Cardiac fibroblast (primary cell): ENCODE results near the gene GOLGA1.
"Not testable (repeated sequence)": the region's sequence is repeated elsewhere in the genome, so short reads cannot be mapped to it uniquely, and the experiment has no call there.

ENCODE experiments used
- DNase-seq, 2 donors: peaks; one replicate each; pipeline versions ENCODE4 v3.0.0 to v3.0.0-alpha.2; 2010; ENCODE audit warnings: low read depth in 2 of 2
- H3K4me3 ChIP-seq, 2 donors: replicated peaks in 1 of 2; 1 replicate in 1 of 2; 2 replicates in 1 of 2; pipeline ENCODE4 v1.5.1; 2011; ENCODE audit warnings: low read depth in 2 of 2, low read length in 2 of 2, mild to moderate bottlenecking in 2 of 2, moderate library complexity in 1 of 2
- CTCF ChIP-seq: IDR thresholded peaks from one replicate; pipeline ENCODE4 v1.5.1; 2011; ENCODE audit warnings: low read depth, mild to moderate bottlenecking, low read length, inconsistent platforms

Gene GOLGA1

DNA sequence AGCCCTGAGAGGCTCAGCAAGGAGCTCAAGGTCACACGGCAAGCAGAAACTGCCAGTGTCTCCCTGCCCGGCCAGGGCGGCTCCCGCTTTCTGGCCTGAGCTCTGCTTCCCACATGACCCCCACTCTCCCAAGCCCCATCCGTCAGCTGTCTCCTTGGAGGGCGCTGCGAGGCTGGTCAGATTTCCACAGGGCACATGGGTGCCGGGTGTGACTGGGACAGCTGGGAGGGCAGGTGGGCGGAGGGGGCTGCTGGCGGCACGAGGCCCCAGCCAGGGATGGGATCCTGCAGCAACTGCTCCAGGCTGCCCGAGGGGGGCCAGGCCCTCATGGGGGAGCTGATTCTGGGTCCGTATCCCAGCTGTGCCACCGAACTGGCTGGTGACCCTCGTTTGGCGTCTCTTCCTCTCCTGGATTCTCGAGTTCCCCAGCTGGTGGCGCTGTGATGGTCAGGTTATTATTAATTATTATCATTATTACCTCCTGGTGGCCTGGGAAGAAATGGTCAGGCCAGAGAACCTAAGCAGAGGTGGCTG is 100.5 kb downstream of the GOLGA1 start:
- no peak for DNase-seq
- H3K4me3 ChIP-seq, result no peak overlapping the region
- peak; percentile 43 for TF ChIP-seq CTCF

- TF ChIP-seq CTCF, result peak; percentile 68
- peak; percentile 43 to 50 for DNase-seq
- H3K4me3 ChIP-seq, result no peak overlapping the region
Measured at GRCh38 chr9:124839612-124840299, 101.1 kb downstream of the GOLGA1 start.

GRCh38 chr9:124838567-124839275 is 102.2 kb downstream of the GOLGA1 start:
- not testable (repeated sequence) for DNase-seq, H3K4me3 ChIP-seq

- not testable (repeated sequence) for H3K4me3 ChIP-seq, DNase-seq
Measured at GRCh38 chr9:124838132-124838531, 102.8 kb downstream of the GOLGA1 start.

DNA sequence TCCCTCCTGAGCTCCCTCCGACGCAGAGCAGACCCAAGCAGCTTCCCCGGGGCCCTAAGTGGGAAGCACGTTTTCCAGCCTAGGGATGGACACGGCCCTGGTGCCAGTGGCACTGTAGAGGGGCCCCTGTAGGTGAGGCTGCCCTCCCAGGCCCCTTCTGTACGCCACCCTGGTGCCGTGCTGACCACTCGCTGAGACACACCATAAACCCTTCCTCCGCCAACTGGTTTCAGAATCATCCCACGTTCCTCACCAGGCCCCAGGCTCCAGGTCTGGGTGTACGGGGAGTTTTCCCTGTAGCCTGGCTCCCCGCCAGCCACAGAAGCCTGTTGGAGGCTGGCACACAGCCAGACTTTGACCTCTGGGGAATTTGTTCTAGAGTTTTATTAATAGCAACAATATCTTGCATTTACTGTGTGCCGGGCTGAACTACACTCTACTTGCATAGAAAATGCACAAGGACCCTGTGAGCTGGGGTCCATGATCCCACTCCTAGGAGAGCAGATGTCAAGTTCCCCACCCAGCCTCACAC is 105.8 kb downstream of the GOLGA1 start:
- no peak for TF ChIP-seq CTCF
- H3K4me3 ChIP-seq, result no peak overlapping the region
- DNase-seq, result peak; percentile 90 to 91

DNA sequence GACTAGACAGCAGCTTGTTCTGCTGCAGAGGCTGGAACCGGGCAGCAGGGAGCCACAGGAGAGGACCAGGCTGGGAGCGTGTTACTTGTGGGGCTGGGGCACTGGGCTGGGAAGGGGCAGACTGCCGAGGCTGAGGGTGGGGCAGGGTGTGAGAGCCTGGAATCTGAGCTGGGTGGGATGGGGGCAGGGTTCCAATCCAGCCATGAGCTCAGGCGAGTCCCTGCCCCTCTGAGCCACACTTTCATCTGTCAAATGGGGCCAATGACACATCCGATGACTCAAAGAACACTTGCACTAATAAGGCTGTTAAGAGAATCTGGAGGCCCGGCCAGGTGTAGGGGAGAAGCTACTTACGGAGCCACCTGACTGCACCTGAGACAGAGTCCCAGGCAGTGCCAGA is 106.3 kb downstream of the GOLGA1 start:
- no peak for TF ChIP-seq CTCF
- DNase-seq, result peak; percentile 39 to 68
- H3K4me3 ChIP-seq, result no peak overlapping the region

DNA sequence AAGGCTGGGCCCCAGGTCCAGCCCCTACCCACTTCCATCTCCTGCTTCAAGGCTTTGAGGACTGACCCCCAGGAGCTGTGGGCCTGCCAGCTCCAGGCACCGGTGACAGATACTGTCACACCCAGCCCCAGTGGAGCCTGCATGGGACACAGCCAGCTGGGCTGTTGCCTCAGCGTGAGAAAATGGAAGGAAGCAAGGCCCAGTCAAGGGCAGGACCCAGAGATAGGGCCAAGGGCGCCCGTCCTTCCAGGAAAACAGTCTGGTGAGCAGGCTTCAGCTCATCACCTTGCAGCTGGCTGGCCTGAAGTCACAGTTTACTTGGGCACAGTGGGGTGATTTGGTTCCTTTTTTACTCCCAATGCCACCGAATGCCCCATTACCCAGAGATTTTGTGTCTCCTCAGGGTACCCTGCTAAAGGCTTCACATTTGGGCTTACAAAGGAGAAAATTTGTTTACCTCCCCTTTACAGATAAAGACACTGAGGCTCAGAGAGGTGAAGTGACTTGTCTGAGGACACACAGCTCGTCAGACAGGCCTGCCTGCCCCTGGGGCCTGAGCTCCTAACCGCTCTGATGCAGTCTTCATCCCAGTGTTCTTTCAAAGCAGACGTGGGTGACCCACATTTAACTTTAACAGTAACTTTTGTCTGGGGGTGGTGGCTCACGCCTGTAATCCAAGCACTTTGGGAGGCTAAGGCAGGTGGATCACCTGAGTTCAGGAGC is 109.1 kb downstream of the GOLGA1 start:
- H3K4me3 ChIP-seq, result no peak overlapping the region
- no peak for TF ChIP-seq CTCF
- peak in 1 of 2 donors; percentile 28 for DNase-seq
